AG04450 (cell line): ENCODE data around the gene POMT2. TPM values are rescaled to one million over a fixed set of nuclear protein-coding genes. Genes with fewer than 3 reads are reported as not detected.

Experiments
- CTCF ChIA-PET: fragments of 300-600, 350-600 bp; formaldehyde crosslinking; extraction: SDS; loops from one replicate; lab custom pipeline; 2022; ENCODE audit warnings: antibody characterized with exemption, inconsistent platforms; lab: Charles Lee
- POLR2A ChIA-PET: fragments of 350-600 bp; formaldehyde crosslinking; extraction: SDS; loops from one replicate; lab custom pipeline; 2021; ENCODE audit warnings: antibody characterized with exemption, inconsistent platforms; lab: Yijun Ruan, JAX
- DNase-seq: peaks from one replicate; pipeline ENCODE4 v3.0.0-alpha.2; 2011; ENCODE audit warnings: low read depth, low spot score
- H3K27ac ChIP-seq: one replicate; pipeline ENCODE4 v1.5.1; 2012; ENCODE audit warnings: low read depth, low read length, control low read depth
- H3K27me3 ChIP-seq: one replicate; pipeline ENCODE4 v1.6.0; 2012; ENCODE audit warnings: low read length; ENCODE audit not compliant: control insufficient read depth, insufficient read depth
- H3K4me3 ChIP-seq: 2 replicates; pipeline ENCODE4 v1.5.1; 2011; ENCODE audit warnings: mild to moderate bottlenecking, low read depth, low read length, control low read depth
- H3K9me3 ChIP-seq: 2 replicates; pipeline ENCODE4 v1.5.1; 2012; ENCODE audit warnings: low read length; ENCODE audit not compliant: control insufficient read depth, insufficient read depth
- CTCF ChIP-seq: IDR thresholded peaks from 2 replicates; pipeline ENCODE4 v1.5.1; 2011; ENCODE audit warnings: low read depth, low read length, control low read depth, inconsistent platforms
- polyA plus RNA-seq: library from polyadenylated mRNA; depleted of rRNA; stranded (reverse); fragments of >200 nt; gene quantifications from 2 replicates; pipeline ENCODE4 v1.2.3, GENCODE V29; 2011

Gene POMT2
- polyA plus RNA-seq, 1 experiment: 17.2 TPM

GRCh38 chr14:77356899-77357298 lies 36.2 kb upstream of the POMT2 start:
- Histone ChIP-seq H3K27ac (no peak overlapping the region), H3K4me3 (no peak overlapping the region), H3K9me3 (no peaks in the 10 kb centered on the region), H3K27me3 (no peaks in the 10 kb centered on the region)
- TF ChIP-seq CTCF: no peak
- ChIA-PET POLR2A (no interaction called here), CTCF (interaction anchor here (0.9 kb wide), 1 partner anchor 41 kb away, joined by 6 read pairs; no protein-coding TSS in a partner anchor)
- no peak for DNase-seq

- Histone ChIP-seq H3K27me3 (no peaks in the 10 kb centered on the region), H3K4me3 (no peak overlapping the region), H3K9me3 (no peaks in the 10 kb centered on the region), H3K27ac (no peak overlapping the region)
- no peak for TF ChIP-seq CTCF
- DNase-seq: no peak
- POLR2A ChIA-PET: no interaction called here
- CTCF ChIA-PET: interaction anchor here (0.9 kb wide), 1 partner anchor 40 kb away, joined by 5 read pairs; no protein-coding TSS in a partner anchor
Observed at GRCh38 chr14:77355811-77356210, 35.1 kb upstream of the POMT2 start.

- no peak for TF ChIP-seq CTCF
- H3K27me3 ChIP-seq: no peaks in the 10 kb centered on the region
- no peak for DNase-seq
- CTCF ChIA-PET: no interaction called here
- H3K27ac ChIP-seq: no peak overlapping the region
- H3K4me3 ChIP-seq: no peak overlapping the region
- POLR2A ChIA-PET: no interaction called here
- H3K9me3 ChIP-seq: no peaks in the 10 kb centered on the region
Observed at GRCh38 chr14:77353469-77354141, 32.9 kb upstream of the POMT2 start.

GRCh38 chr14:77347751-77348150 lies 27.1 kb upstream of the POMT2 start:
- no peaks in the 10 kb centered on the region for H3K27me3 ChIP-seq
- no peak for TF ChIP-seq CTCF
- ChIA-PET CTCF (no interaction called here), POLR2A (no interaction called here)
- no peaks in the 10 kb centered on the region for H3K9me3 ChIP-seq
- no peak overlapping the region for H3K4me3 ChIP-seq
- no peak for DNase-seq
- no peak overlapping the region for H3K27ac ChIP-seq

- Histone ChIP-seq H3K27me3 (no peaks in the 10 kb centered on the region), H3K4me3 (no peak overlapping the region), H3K27ac (no peak overlapping the region), H3K9me3 (no peaks in the 10 kb centered on the region; the same call in 1 of the 2 replicates)
- ChIA-PET POLR2A (no interaction called here), CTCF (interaction anchor here (0.6 kb wide), 3 partner anchors 18 to 31 kb away, joined by 3 to 6 read pairs (median 4); no protein-coding TSS in a partner anchor)
- no peak for DNase-seq
- TF ChIP-seq CTCF: no peak
Observed at GRCh38 chr14:77346495-77346894, 25.8 kb upstream of the POMT2 start.
